Measurements from ENCODE around the gene MEIOSIN. TPM values are rescaled to one million over a fixed set of nuclear protein-coding genes. Genes with fewer than 3 reads are reported as not detected.
A peak's percentile ranks its signal among the peaks of the same experiment; 100 is the strongest.

MEIOSIN gene
- polyA plus RNA-seq, 1 of the 3 experiments (the other 2 are of a cell fraction), result 0.03 TPM

DNA sequence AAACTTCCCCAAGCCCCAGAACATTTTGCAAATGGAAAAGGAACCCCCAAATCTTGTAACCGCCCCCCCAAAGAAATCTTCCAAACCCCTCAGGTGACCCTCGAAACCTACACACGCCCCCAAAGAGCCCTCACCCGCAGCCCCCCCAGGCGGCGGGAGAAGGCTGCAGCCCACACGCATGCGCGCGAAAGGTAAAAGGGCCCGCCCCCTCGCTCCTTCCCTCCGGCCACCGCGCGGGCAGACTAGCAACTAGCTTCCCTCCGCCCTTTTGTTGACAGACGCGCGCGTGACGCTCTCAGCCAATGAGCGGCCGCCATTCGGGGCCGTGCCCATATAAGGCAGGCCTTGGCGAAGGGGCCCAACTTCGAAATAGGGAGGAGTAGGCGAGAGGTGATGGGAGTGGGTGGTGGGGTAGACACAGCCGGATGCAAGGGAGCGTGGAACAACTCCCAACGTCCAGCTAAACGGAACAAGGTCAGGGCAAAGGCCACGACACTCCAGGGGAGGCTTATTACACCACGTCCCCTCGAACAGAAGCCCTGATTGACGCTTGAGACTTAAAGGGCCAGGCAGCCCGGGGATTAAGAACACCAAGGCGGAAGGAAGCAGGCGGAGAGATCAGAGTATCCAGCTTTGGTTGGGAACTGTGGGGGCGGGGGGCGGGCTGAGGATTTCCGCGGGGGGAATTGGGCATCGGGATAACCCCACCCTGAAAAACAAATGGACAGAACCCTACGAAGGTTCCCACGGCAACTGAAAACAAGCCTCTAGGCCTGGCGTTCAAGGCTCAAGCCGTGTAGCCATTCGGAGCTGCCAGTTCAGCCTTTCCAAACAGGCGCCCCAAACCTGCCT is 15.9 kb upstream of the MEIOSIN start:
- Histone ChIP-seq H3K4me1 (ENCODE audit: control insufficient read depth in 1 of 2, insufficient read depth in 2 of 2, low read depth in 1 of 2, low read length in 1 of 2) (peaks cover 0 to 9% of the 10 kb centered on the region in 2 experiments; a peak in 1 of 4 replicates), H2AFZ (ENCODE audit: low read depth) (peak overlapping the region; percentile 30; the same call in 1 of the 2 replicates), H3K9me2 (no peaks in the 10 kb centered on the region), H4K20me1 (ENCODE audit: insufficient read depth) (no peaks in the 10 kb centered on the region), H3K4me2 (peak overlapping the region; percentile 91), H3K79me2 (ENCODE audit: insufficient read depth) (peaks cover 74% of the 10 kb centered on the region), H3K4me3 (ENCODE audit: low read depth in 2 of 2, low read length in 1 of 2) (peak overlapping the region; percentile 66 to 67), H3F3A (replicated peaks; ENCODE audit: insufficient read depth) (peaks cover 24% of the 10 kb centered on the region), H3K27ac (ENCODE audit: low read depth in 2 of 2, low read length in 1 of 2) (peak overlapping the region; percentile 74 to 77), H3K9ac (peak overlapping the region; percentile 76), H3K27me3 (ENCODE audit: insufficient read depth) (no peaks in the 10 kb centered on the region), H3K9me3 (no peaks in the 10 kb centered on the region), H3K36me3 (replicated peaks in 1 of 2; ENCODE audit: control insufficient read depth in 1 of 2, insufficient read depth in 2 of 2, low read length in 1 of 2) (peaks cover 13 to 21% of the 10 kb centered on the region in 2 experiments)
- CTCF ChIA-PET, result interaction anchor here (0.9 to 6.4 kb wide), 6 partner anchors 9 to 277 kb away, joined by 3 to 57 read pairs (median 6); partner anchors contain the start of genes FBXO46, QPCTL, SIX5 and SNRPD2
- DNase-seq, result peak; percentile 97
- WGBS (ENCODE audit: low lambda C conversion rate), result 3% methylated on average over 42 of the region's 51 CpGs
- POLR2A ChIA-PET, result interaction anchor here (0.6 to 2.2 kb wide), 11 partner anchors 10 to 401 kb away, joined by 3 to 12 read pairs (median 5); partner anchors contain the start of genes DMPK, FBXO46, QPCTL and SIX5
- TF ChIP-seq NFIC (IDR thresholded peaks at IDR 0.05; ENCODE audit: borderline replicate concordance), result no peak
- TF ChIP-seq MEF2A (IDR thresholded peaks at IDR 0.05; ENCODE audit: borderline replicate concordance, low read depth), result no peak
- no peak for TF ChIP-seq TCF12 (IDR thresholded peaks at IDR 0.05)
- no peak for TF ChIP-seq GABPA (IDR thresholded peaks at IDR 0.05; ENCODE audit: low read depth)
- TF ChIP-seq RXRA (IDR thresholded peaks at IDR 0.05; ENCODE audit: borderline replicate concordance, low read depth), result no peak
- no peak for TF ChIP-seq CHD2 (IDR thresholded peaks at IDR 0.05; ENCODE audit: low read length, partially characterized antibody)
- no peak for TF ChIP-seq RAD21 (IDR thresholded peaks at IDR 0.05; ENCODE audit: low read length)
- peak; percentile 90; the same call in 1 of the 2 replicates for TF ChIP-seq MXI1 (IDR thresholded peaks at IDR 0.05; ENCODE audit: low read depth, low read length)
- TF ChIP-seq, protein P1, sequence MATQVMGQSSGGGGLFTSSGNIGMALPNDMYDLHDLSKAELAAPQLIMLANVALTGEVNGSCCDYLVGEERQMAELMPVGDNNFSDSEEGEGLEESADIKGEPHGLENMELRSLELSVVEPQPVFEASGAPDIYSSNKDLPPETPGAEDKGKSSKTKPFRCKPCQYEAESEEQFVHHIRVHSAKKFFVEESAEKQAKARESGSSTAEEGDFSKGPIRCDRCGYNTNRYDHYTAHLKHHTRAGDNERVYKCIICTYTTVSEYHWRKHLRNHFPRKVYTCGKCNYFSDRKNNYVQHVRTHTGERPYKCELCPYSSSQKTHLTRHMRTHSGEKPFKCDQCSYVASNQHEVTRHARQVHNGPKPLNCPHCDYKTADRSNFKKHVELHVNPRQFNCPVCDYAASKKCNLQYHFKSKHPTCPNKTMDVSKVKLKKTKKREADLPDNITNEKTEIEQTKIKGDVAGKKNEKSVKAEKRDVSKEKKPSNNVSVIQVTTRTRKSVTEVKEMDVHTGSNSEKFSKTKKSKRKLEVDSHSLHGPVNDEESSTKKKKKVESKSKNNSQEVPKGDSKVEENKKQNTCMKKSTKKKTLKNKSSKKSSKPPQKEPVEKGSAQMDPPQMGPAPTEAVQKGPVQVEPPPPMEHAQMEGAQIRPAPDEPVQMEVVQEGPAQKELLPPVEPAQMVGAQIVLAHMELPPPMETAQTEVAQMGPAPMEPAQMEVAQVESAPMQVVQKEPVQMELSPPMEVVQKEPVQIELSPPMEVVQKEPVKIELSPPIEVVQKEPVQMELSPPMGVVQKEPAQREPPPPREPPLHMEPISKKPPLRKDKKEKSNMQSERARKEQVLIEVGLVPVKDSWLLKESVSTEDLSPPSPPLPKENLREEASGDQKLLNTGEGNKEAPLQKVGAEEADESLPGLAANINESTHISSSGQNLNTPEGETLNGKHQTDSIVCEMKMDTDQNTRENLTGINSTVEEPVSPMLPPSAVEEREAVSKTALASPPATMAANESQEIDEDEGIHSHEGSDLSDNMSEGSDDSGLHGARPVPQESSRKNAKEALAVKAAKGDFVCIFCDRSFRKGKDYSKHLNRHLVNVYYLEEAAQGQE (IDR thresholded peaks at IDR 0.05; ENCODE audit: low read depth, low read length), result no peak
- TF ChIP-seq, protein P2, sequence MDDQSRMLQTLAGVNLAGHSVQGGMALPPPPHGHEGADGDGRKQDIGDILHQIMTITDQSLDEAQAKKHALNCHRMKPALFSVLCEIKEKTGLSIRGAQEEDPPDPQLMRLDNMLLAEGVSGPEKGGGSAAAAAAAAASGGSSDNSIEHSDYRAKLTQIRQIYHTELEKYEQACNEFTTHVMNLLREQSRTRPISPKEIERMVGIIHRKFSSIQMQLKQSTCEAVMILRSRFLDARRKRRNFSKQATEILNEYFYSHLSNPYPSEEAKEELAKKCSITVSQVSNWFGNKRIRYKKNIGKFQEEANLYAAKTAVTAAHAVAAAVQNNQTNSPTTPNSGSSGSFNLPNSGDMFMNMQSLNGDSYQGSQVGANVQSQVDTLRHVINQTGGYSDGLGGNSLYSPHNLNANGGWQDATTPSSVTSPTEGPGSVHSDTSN (IDR thresholded peaks at IDR 0.05), result peak; percentile 93
- peak; percentile 96 for TF ChIP-seq MAX (IDR thresholded peaks at IDR 0.05; ENCODE audit: low read depth)
- no peak for TF ChIP-seq TAF1 (IDR thresholded peaks at IDR 0.05; ENCODE audit: borderline replicate concordance, low read depth, low read length)
- TF ChIP-seq SIN3A (IDR thresholded peaks at IDR 0.05; ENCODE audit: borderline replicate concordance, low read depth, low read length), result peak; percentile 11; the same call in 1 of the 2 replicates
- TF ChIP-seq YY1 (IDR thresholded peaks at IDR 0.05; ENCODE audit: low read depth), result peak; percentile 18; the same call in 1 of the 2 replicates
- TF ChIP-seq RFX5 (IDR thresholded peaks at IDR 0.05; ENCODE audit: low read length), result peak; percentile 34; the same call in 1 of the 2 replicates
- TF ChIP-seq USF1 (IDR thresholded peaks at IDR 0.05; ENCODE audit: borderline replicate concordance, low read depth), result peak; percentile 92
- peak; percentile 95 for TF ChIP-seq NRF1 (IDR thresholded peaks at IDR 0.05; ENCODE audit: low read depth, low read length)
- no peak for TF ChIP-seq CTCF (IDR thresholded peaks at IDR 0.05)
- TF ChIP-seq FOXJ3 (CRISPR knock-in tag; IDR thresholded peaks at IDR 0.05), result peak; percentile 42; the same call in 1 of the 2 replicates
- TF ChIP-seq EP300 (IDR thresholded peaks at IDR 0.05; ENCODE audit: borderline replicate concordance in 1 of 2, low read depth in 1 of 2, low read length in 1 of 2), result no peak; a peak in 2 of 4 replicates

Measured in SK-N-SH (cell line).